ENCODE results near the gene MRPL9.
A peak's percentile ranks its signal among the peaks of the same experiment; 100 is the strongest.

Gene MRPL9

DNA sequence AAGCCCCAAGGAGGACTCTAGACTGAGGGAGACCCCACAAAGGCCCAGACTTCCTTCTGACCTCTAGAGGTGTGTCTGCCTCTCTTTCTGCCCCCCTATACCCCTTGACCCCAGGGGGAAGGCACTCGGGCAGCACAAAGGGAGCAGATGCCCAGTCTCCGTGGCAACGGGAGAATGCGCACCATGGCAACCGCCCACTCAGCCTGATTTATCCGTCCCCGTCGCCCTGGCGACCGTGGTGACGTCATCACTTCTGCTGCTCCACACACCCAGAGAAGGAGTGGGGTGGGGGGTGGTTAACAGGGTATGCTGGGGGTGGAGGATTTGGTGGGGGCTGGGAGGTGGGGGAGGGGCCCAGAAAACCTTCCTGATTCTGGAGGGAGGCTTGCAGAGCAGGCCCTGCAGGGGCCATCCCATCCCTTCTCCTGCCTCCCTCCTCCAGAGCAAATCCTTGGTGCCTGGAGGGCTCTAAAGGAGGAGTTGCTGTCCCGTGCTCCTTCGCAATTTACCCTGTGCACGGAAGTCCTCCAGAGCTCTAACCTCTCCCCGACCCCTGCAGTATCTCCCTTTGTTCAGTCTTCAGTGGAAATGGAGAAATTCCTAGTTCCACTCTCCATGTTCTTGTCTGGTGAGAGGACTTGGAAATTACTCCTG lies 53.0 kb downstream of the MRPL9 start:
- peak; percentile 12 for DNase-seq

Measured in DMS79 treated with DMSO at 0.1 percent for 48 hours (cell line).